AG04450 (cell line): ENCODE data around the gene MOV10L1. TPM values are rescaled to one million over a fixed set of nuclear protein-coding genes. Genes with fewer than 3 reads are reported as not detected.

Experiments
- CTCF ChIA-PET: fragments of 300-600, 350-600 bp; formaldehyde crosslinking; extraction: SDS; loops from one replicate; lab custom pipeline; 2022; ENCODE audit warnings: antibody characterized with exemption, inconsistent platforms; lab: Charles Lee
- POLR2A ChIA-PET: fragments of 350-600 bp; formaldehyde crosslinking; extraction: SDS; loops from one replicate; lab custom pipeline; 2021; ENCODE audit warnings: antibody characterized with exemption, inconsistent platforms; lab: Yijun Ruan, JAX
- DNase-seq: peaks from one replicate; pipeline ENCODE4 v3.0.0-alpha.2; 2011; ENCODE audit warnings: low read depth, low spot score
- H3K27ac ChIP-seq: one replicate; pipeline ENCODE4 v1.5.1; 2012; ENCODE audit warnings: low read depth, low read length, control low read depth
- H3K27me3 ChIP-seq: one replicate; pipeline ENCODE4 v1.6.0; 2012; ENCODE audit warnings: low read length; ENCODE audit not compliant: control insufficient read depth, insufficient read depth
- H3K4me3 ChIP-seq: 2 replicates; pipeline ENCODE4 v1.5.1; 2011; ENCODE audit warnings: mild to moderate bottlenecking, low read depth, low read length, control low read depth
- H3K9me3 ChIP-seq: 2 replicates; pipeline ENCODE4 v1.5.1; 2012; ENCODE audit warnings: low read length; ENCODE audit not compliant: control insufficient read depth, insufficient read depth
- polyA plus RNA-seq: library from polyadenylated mRNA; depleted of rRNA; stranded (reverse); fragments of >200 nt; gene quantifications from 2 replicates; pipeline ENCODE4 v1.2.3, GENCODE V29; 2011
- TF ChIP-seq, protein P1 (sequence below): IDR thresholded peaks from 2 replicates; pipeline ENCODE4 v1.5.1; 2011; ENCODE audit warnings: low read depth, low read length, control low read depth, inconsistent platforms

The MOV10L1 gene
- polyA plus RNA-seq, 1 experiment = 4.2 TPM

- H3K27me3 ChIP-seq = peaks cover 6% of the 10 kb centered on the region
- ChIA-PET CTCF (no interaction called here), POLR2A (no interaction called here)
- TF ChIP-seq, protein P1, sequence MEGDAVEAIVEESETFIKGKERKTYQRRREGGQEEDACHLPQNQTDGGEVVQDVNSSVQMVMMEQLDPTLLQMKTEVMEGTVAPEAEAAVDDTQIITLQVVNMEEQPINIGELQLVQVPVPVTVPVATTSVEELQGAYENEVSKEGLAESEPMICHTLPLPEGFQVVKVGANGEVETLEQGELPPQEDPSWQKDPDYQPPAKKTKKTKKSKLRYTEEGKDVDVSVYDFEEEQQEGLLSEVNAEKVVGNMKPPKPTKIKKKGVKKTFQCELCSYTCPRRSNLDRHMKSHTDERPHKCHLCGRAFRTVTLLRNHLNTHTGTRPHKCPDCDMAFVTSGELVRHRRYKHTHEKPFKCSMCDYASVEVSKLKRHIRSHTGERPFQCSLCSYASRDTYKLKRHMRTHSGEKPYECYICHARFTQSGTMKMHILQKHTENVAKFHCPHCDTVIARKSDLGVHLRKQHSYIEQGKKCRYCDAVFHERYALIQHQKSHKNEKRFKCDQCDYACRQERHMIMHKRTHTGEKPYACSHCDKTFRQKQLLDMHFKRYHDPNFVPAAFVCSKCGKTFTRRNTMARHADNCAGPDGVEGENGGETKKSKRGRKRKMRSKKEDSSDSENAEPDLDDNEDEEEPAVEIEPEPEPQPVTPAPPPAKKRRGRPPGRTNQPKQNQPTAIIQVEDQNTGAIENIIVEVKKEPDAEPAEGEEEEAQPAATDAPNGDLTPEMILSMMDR = no peak
- peaks cover 34% of the 10 kb centered on the region for H3K9me3 ChIP-seq
- no peak overlapping the region for H3K27ac ChIP-seq
- H3K4me3 ChIP-seq = no peak overlapping the region
- no peak for DNase-seq
These were observed 575 bp upstream of the MOV10L1 start for GRCh38 chr22:50089231-50089630.

GRCh38 chr22:50090412-50090714, 557 bp downstream of the MOV10L1 start:
- TF ChIP-seq, protein P1 = no peak
- H3K27me3 ChIP-seq = peaks cover 6% of the 10 kb centered on the region
- no peak overlapping the region for H3K4me3 ChIP-seq
- DNase-seq = no peak
- no peak overlapping the region for H3K27ac ChIP-seq
- CTCF ChIA-PET = no interaction called here
- peaks cover 34% of the 10 kb centered on the region for H3K9me3 ChIP-seq
- POLR2A ChIA-PET = no interaction called here

- Histone ChIP-seq H3K27me3 (peaks cover 6% of the 10 kb centered on the region), H3K27ac (no peak overlapping the region), H3K9me3 (peaks cover 31% of the 10 kb centered on the region), H3K4me3 (no peak overlapping the region)
- POLR2A ChIA-PET = no interaction called here
- TF ChIP-seq, protein P1 = no peak
- CTCF ChIA-PET = no interaction called here
- no peak for DNase-seq
These were observed 1.4 kb downstream of the MOV10L1 start for GRCh38 chr22:50091092-50091768.

GRCh38 chr22:50092342-50092741, 2.5 kb downstream of the MOV10L1 start:
- TF ChIP-seq, protein P1 = no peak
- POLR2A ChIA-PET = no interaction called here
- H3K27me3 ChIP-seq = peaks cover 6% of the 10 kb centered on the region
- peaks cover 27% of the 10 kb centered on the region for H3K9me3 ChIP-seq
- H3K27ac ChIP-seq = no peak overlapping the region
- CTCF ChIA-PET = no interaction called here
- DNase-seq = no peak
- no peak overlapping the region for H3K4me3 ChIP-seq

DNA sequence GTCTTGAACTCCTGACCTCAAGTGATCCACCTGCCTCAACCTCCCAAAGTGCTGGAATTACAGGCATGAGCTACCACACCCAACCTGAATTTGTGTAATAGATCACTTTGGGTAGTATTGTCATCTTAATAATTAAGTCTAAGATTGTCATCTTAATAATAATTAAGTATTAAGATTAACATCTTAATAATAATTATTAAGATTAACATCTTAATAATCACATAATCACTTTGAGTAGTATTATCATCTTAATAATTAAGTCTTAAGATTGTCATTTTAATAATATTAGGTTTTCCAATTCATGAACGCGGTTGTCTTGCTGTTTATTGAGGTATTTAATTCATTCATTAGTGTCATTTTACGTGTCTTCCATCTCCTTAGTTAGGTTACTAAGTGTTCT, 8.2 kb downstream of the MOV10L1 start:
- Histone ChIP-seq H3K9me3 (no peaks in the 10 kb centered on the region), H3K27ac (no peak overlapping the region), H3K27me3 (peaks cover 3% of the 10 kb centered on the region), H3K4me3 (no peak overlapping the region)
- ChIA-PET POLR2A (no interaction called here), CTCF (no interaction called here)
- no peak for DNase-seq
- TF ChIP-seq, protein P1 = no peak
